ENCODE results near the gene TPD52L2.

TPD52L2 gene

DNA sequence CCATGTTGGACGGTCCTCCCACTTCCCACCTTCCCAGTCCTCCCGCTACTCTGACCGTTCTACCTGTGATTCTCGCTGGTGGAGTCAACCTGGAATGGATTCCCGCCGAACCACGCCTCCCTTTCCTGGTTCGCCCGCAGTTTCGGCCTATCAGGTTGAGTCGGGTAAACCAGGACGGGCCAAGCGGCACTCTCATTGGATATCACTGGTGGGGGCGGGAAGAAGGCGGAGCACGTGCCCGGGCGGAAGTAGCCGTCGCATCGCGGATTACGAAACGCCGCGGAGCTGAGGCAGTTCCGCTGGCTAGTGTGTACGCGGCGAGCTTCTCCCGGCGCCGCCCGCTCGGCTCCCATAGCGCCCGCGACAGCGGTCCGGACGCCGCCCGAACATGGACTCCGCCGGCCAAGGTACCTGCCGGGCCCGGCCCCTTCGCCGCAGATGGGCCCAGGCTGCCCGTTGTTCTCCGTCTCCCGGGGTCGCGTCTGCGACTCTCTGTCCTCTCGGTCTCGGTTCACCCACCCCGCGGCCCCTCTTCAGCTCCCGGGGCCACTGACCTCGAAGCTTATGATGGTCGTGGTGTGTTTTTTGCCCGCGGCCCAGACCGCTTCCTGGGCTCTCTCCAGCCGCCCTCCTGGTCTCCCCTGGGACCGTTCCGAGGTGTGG is at the start of gene TPD52L2:
Gene TPD52L2 (plus strand): TSS at position 293 of the 663 bp plus-strand sequence. CDS start 96 bp downstream, at position 389.
- peak; percentile 99 for DNase-seq

DNA sequence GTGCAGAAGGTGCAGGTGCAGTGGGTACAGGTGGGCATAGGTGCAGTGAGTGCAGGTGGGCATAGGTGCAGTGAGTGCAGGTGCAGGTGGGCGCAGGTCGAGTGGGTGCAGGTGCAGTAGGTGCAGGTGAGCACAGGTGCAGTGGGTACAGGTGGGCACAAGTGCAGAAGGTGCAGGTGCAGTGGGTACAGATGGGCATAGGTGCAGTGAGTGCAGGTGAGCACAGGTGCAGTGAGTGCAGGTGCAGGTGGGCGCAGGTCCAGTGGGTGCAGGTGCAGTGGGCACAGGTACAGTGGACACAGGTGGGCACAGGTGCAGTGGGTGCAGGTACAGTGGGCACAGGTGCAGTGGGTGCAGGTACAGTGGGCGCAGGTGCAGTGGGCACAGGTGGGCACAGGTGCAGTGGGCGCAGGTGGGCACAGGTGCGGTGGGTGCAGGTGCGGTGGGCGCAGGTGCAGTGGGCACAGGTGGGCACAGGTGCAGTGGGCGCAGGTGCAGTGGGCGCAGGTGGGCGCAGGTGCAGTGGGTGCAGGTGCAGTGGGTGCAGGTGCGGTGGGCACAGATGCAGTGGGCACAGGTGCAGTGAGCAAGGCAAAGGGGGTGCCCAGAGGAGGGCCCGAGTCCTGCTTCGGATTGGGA is 49.3 kb upstream of the TPD52L2 start:
- DNase-seq, result no peak

DNA sequence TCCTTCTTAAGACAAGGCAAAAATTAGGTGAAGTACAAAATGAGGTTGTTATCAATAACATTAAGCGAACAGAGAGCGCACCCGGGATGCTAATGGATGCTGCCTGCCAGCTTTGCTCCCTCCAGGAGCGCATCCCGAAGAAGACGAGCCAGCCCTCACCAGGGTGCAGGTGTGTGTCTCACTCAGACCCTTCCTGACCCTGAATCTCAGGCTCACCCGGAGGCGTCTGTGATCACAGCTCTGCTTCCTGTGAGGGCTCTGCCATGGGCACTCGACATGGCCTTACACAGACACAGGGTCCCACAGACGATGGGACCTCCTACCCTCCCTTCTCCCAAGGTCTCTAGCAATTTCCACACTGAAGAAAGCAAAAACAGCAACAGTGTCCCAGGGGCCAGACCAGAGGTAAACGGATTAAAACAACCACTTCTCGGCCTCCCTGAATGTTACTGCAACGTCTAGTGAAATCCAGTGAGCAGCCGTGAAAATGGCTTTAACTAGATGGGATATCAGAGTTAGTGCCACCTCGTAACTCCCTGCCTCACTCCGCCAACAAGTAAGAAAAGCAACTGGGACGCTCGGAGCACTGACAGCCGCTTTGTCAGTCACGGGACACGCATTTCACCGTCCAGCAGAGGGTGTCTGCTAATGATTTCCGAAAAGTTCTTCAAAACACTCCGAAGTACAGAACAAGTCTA is 45.7 kb upstream of the TPD52L2 start:
- peak; percentile 26 for DNase-seq

DNA sequence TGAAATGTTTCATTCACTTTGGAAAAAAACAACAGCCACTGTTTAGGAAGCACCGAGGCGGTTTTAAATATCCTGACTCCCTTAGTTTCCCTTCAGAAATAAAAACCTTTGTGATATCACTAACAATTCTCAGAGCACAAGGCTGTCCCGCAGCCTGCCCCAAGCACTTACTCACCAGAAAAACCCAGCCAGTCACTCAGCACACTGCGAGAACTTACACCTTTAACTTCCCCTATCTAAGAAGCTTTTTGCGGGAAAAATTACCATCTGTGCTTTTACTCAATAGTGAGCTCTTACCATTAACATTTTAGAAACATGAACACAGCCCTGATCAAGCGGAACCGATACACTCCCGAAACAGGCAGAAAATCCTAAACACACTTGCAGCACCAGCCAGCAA is 43.3 kb upstream of the TPD52L2 start:
- no peak for DNase-seq

DNA sequence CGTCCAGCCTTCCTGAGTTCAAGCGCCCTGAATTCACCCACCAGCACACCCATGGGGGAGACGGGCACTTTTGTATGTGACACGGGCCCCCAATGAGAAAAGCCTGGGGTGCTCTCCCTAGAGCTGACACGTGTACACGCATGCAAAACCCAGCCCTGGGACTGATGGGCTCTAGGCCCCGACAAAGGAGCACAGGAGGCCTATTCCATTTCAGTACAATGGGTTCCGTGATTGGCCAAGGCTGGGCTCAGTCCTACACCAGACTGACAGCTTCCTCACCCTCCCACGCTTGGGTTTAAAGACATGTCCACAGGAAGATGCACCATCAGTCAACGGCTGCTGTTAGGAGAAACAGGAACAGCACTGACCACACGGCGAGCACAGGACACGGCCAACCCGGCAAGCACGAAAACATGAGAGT is 42.8 kb upstream of the TPD52L2 start:
- no peak for DNase-seq

DNA sequence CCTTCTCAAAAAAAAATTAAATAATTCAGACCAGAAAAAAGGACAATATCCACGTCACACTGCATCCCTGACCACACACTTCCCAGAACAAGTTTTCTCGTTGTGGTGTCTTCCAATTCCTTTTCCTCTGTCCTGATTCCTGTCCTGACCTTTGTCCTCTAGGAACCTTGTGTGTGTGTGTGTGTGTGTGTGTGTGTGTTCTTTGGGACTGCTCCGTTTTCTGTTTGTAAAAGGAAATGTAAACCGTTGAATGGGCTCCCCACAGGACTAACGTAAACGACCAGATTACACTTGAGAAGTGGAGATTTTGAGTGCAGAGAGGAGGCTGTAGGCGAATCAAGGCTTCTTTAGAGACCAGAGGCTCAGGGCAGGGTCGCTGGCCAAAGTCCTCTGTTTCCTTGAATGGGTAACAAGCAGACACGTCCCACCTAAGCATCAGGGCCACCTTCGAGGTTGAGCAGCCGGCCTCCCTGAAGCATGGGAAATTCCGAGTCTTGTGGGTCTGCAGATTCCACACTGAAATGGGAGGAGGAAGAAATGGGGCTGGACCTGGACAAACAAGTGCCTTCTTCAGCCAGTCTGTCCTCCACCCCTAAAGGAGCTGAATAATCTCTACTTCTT is 41.3 kb upstream of the TPD52L2 start:
- DNase-seq, result no peak

DNA sequence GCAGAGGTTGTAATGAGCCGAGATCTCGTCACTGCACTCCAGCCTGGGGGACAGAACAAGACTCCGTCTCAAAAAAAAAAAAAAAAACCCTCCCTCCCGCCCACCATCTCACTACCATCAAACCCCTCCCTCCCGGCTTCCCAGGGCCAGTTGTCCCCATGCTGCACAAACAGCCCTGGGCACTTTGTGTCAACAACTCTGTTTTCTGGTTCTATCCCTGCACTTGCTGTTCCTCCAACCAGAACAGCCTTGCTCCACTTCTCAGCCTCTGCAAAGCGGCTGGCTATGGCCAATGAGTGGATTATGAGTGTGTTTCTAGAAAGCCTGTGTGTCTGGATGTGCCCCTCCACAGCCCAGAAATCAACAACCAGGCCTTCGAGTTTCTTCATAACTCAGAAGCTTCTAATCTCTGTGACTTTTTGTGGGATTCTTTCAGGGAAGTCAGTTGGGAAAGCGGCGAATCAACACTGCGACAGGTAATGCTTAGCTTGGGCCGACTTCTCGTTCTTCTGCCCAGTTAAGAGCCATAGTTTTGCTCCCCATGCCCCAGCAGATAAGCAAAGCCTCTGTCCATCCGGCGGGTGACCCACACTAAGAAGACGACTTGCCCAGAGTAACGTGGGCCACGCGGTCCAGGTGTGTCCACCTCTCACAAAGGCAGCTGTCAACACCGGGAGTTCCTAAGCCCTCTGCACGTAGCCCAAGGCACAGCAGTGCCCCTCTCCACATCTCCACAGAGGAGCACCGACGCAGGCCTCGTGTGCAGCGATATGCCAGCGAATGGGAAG is 39.5 kb upstream of the TPD52L2 start:
- no peak for DNase-seq

DNA sequence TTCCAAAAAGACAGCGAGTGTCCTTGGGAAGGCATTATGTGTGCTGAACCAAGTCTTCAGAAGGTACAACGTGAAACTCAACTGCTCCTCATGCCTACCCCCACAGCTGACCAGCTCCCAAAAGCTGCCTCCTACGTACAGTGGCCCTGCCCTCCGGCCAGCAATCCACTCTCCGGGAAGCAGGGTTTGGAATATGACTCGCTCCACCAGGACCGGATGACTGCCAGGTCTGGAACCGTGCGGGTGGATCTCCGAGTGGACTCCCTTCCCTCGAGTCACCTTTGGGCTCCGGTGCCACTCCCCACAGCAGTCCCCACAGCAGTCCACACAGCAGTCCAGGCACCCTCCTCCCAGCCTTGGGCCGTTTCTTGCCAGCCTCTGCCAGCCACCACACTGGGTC is 38.3 kb upstream of the TPD52L2 start:
- DNase-seq, result no peak

DNA sequence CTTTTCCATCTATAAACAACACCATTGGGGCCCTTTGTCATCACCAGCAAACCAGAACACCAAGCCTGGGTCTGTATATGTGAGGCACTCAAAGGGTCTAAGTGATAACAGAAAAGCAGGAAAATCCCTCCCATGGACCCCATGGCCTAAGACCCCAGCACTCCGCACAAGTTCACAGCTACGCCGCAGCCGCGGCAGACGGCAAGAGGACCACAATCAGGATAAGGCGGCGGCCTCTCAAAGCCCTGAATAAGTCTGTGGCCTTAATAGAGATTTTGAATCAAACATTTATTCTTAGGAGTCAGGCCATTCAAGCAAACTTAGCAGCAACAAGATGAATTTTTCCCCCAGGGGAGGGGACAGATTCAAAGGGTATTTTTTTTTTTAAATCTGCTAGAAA is 36.9 kb upstream of the TPD52L2 start:
- no peak for DNase-seq

DNA sequence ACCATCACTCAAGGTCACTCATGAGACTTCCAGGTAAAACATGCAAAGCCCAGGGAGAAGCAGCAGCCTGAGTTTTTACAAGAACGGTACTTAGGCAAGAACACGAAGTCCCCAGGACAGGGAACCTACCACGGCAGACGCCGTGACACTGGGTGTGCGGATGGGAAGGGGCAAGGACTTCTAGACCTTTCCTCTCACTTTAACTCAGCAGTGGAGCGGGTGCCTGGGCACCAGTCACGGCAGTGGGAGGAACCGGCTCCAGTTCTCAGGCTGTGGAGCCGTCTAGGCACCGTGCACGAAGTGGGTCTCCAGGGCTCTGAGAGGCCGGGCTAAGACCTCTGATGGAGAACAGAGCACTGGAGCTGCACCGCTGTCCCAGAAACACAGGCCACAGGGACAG is 36.5 kb upstream of the TPD52L2 start:
- no peak for DNase-seq

DNA sequence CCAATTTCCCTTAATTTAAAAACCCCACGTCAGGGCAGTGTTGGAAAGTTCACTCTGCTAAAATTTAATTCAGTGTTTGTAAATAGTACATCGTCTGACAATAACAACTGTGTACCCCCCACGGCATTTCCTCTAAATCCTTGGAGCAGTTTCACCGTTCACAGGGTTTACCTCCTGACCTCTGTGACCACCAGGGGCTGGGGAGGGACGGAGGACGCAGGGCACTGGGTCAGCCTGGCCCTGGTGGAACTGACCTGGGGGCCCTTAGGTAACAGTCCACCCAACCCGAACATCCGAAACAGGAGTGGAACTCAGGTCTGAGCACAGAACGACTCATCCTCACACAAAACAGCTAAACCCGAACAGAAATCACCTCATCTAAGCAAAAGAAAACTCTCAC is 36.1 kb upstream of the TPD52L2 start:
- DNase-seq, result no peak

DNA sequence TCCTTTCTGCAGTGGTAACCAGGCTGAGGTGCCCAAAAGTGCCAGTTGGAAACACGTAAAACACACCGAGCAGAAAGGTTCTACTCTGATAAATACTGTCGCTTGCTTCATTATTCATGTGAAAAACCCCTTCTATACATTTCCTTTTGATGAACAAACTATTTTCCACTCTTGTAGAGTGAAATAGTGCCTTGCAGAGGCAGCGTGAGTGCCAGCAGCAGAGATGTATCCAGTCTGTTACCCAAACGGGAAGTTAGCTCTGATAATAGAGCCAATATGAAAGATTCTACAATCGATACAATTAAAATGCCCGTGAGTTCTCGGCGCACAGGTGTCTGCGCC is 35.5 kb upstream of the TPD52L2 start:
- DNase-seq, result no peak

DNA sequence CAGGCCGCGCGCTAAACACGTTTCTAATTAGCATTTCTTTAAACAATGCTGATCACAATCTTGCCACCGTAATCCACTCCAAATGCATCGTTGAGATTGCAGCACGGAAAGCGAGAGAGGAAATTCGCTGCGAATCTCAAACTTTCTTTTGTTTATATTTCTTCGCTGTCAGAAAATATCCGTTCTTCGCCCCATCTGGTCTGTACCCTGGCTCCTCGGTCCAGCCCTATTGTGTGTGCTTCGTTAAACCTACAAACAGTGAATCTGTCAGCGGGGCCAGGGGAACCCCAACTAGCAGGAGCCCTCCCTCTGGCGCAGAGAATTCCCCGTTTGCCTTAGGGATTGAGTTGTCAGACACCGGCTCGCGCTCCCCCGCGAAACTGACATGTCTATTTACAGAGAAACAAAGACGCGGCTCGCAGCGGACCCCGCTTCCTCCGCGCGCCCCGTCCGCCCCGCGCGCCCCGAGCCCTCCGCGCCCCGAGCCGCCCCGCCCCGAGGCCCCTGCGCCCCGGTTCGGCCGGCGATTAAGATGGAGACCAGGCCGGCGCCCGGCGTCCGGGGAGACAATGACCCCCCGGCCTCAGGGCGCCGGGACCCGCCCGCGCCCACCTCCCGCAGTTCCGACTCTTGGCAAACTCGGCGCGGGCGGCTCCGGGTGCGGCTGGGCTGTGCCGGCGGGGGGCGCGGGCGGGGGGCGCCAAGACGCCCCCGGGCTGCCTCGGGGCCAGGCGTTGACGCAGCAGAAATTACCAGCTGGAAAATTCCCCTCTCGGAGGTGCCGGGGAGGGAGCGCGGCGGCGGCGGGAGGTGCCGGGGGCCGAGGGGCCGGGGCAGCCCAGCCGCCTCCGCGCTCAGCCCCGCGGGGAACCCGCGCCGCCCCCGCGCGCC is 34.9 kb upstream of the TPD52L2 start:
- DNase-seq, result no peak

DNA sequence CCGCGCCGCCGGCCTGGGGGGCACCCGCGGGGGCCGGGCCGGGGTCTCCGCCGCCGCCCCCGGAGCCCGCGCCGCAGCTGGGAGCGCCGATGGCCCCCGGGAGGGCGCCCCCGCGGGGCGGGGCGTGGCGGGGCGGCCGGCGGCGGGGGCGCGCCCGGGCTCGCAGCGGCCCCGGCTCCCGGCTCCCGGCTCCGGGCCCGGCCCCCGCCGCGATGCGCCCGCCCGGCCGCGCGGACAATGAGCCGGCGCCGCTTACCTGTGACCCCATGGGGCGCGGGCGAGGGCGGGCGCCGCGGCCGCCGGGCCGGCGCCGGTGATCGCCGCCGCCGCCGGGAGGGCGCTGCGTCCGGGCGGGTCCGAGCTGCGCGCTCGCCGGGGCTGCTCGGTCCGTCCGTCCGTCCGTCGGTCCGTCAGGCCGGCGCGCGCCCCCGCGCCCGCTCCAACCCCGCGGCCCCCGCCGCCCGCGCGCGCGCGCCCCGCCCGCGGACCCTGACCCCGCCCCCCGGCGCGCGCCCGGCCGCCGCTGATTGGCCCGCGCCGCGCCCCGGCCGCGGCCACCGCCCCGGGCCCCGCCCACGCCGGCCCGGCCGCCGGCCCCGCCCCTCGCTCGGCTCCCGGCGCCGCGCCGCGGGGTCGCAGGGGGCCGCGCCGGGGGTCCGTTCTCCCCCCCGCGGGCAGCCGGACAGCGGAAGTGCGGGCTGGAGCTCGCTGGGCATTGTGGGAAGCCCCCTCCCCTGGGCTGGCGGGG is 34.1 kb upstream of the TPD52L2 start, which contains the start of gene ZBTB46:
Gene ZBTB46 (minus strand): TSS at position 424 of the 748 bp plus-strand sequence. CDS start 40,507 bp downstream, outside the sequence.
- DNase-seq, result peak; percentile 28

DNA sequence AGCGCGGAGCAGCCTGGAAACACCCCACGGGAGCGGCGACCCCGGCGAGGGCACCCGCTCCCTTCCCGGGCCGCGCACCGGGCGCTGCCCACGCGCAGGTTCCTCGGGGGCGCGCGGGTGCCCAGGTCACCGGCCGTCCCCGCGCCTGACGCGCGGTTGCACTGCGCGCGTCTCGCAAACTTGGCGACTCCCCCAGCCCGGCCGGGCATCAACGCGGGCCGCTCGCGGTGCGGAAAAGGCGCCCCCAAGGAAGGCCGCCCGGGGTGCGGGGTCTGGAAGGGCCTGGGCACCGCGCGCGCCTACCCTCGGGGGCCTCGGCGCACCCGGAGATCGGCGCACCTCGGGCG is 33.5 kb upstream of the TPD52L2 start:
- no peak for DNase-seq

DNA sequence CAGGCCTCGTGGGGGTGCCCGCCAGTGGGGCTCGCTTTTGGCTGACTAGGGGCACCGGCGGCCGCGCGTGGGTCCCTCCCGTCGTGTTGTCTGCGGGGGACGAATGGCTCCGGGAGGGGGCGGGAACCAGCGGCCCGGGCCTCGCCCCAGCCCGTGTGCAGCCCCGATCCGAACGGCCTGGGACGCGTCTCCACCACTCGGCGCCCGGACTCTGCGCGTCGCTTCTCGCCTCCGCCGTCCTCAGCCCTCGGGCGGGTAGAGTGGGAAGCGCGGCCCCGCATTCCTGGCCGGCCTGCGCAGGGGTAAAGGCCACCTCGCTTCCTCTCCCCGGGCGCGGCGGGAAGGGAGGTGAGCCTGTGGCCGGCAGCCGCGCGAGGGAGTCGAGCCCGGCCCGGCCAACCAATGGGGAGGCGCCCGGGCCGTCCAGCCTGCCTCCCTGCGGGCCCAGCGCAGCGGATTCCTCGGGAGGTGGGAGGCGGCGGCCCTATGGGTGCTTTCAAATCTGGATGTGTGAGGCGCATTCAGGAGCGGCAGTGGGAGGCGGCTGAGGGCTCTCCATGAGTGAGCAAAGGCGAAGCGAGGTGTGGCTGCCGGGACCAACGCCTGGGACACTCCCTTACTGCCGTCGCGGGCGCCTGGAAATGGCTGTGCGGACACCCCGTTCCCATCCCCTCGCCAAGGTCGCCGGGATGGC is 32.9 kb upstream of the TPD52L2 start:
- no peak for DNase-seq

DNA sequence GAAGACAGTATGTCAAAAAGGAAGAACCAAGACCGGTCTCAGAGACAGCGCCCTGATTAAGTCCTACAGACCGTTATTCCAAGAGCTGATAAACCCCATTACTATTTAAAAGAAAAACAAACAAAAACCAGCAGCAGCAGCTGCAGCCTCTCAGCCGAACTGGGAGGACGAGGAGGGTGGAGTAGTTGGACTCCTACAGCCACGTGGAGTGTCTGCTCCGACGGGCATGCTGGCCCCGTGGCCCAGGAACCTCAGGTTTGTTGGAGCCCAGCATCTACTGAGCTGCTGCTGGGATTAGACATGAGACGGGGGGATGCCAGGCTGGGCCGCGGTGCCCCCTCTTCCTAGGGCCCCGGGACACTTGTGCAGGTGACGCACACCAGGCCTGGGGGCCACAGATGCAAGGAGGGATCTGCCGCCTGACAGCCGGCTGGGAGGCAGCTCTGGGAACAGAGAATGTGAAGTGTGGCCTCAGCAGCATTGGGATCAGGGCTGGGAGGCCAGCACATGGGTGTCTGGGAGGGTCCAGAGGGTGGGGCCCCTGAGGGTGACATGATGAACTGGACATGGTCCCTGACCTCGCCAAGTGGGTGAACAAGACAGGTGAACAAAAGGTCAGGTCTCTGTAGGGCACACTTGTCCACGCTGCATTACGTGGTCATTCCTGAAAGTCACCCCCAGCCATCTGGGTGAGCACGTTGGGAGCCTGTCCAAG is 31.1 kb upstream of the TPD52L2 start:
- no peak for DNase-seq

DNA sequence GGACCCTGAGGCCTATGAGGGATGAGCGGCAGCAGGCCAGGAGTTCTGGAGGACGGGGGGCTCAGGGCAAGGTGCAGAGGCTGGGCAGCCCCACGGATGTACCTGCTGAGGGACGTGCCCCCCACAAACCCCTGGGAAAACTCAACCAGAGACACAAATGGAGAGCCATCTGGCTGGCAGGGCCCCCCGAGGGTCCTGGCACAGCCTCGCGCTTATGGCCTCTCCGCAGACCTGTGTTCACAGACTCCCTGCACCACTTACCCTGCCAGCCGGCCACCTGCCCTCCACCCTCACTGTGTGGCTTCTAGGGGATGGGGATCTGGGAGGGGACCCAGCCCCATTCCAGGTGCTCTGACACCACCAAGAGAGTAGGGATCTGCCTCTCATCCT is 30.6 kb upstream of the TPD52L2 start:
- DNase-seq, result no peak

DNA sequence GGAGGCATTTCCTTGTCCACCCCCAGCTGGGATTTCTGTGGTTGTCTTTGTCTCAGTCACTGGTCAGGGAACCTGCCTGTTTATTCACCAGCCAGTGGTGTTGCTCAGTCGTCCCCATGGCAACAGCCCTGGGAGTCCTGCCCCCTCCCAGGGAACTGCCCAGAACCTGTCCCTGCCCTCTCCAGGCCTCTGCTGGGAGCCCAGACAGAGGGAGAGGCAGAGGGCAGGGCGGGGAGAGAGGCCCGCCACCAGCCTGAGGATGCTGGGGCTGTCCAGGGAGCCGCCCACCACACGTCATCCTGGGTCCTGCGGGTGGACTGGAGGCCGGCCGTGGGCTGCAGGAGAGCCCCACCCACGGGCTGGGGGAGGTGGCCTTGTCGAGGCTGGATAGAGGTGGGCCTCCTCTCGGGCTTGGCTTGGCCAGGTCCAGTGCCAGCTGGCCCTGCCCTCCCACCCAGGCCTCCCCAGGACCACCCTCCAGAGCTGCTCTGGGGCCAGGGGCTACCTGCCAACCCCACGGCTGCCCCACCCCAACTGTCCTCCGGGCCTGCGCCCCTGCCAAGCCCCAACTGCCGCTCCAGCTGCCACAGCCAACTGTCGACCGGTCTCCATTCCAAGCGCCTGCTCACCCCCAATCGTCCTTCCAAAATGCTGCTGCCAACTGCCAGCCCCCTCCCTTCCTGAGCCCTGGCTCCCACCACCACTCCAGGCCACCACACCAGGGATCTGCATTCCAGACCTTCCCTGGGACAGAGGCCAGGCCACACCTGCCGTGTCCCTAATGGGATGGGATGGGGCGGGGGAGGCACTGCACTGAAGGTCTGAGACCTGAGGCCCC is 29.8 kb upstream of the TPD52L2 start:
- DNase-seq, result no peak
